GM12865 (cell line): ENCODE measurements around the gene BGLAP.

Experiments used
- DNase-seq: peaks from one replicate; pipeline ENCODE4 v3.0.0; 2010; ENCODE audit warnings: low read depth
- H3K4me3 ChIP-seq: 2 replicates; pipeline ENCODE4 v1.5.1; 2011; ENCODE audit warnings: mild to moderate bottlenecking, low read depth, low read length, control low read depth
- CTCF ChIP-seq: IDR thresholded peaks from 2 replicates; pipeline ENCODE4 v1.5.1; 2011; ENCODE audit warnings: low read length, control low read depth, low read depth, inconsistent platforms; ENCODE audit not compliant: insufficient read depth; ENCODE audit errors: missing control alignments

BGLAP gene

GRCh38 chr1:156238248-156238647 lies 3.7 kb upstream of the BGLAP start:
- TF ChIP-seq CTCF = no peak
- DNase-seq = no peak
- no peak overlapping the region for H3K4me3 ChIP-seq

- no peak overlapping the region for H3K4me3 ChIP-seq
- TF ChIP-seq CTCF = no peak
- no peak for DNase-seq
Observed at GRCh38 chr1:156241311-156241811, 623 bp upstream of the BGLAP start.

GRCh38 chr1:156242738-156243137 lies 754 bp downstream of the BGLAP start:
- TF ChIP-seq CTCF = no peak
- no peak for DNase-seq

GRCh38 chr1:156244126-156244525 lies 2.1 kb downstream of the BGLAP start:
- DNase-seq = no peak
- no peak overlapping the region for H3K4me3 ChIP-seq
- no peak for TF ChIP-seq CTCF

More at GRCh38 chr1:156242738-156243137, 754 bp downstream of the BGLAP start:
- H3K4me3 ChIP-seq = no peak overlapping the region

GRCh38 chr1:156244712-156245111 lies 2.7 kb downstream of the BGLAP start:
- TF ChIP-seq CTCF = no peak
- peak overlapping the region; percentile 78 for H3K4me3 ChIP-seq
- DNase-seq = no peak

- peak overlapping the region; percentile 78 for H3K4me3 ChIP-seq
- peak; percentile 75 for DNase-seq
Observed at GRCh38 chr1:156245451-156246232, 3.7 kb downstream of the BGLAP start.

More at GRCh38 chr1:156245451-156246232, 3.7 kb downstream of the BGLAP start:
- TF ChIP-seq CTCF = no peak
